ENCODE data around the gene HID1. TPM values are rescaled to one million over a fixed set of nuclear protein-coding genes. Genes with fewer than 3 reads are reported as not detected.

HID1 gene
- total and polyA plus RNA-seq, 2 experiments from 2014 or later = 8.7 to 10.9 TPM

GRCh38 chr17:74954115-74954514 lies 18.4 kb downstream of the HID1 start (continued):
- TF ChIP-seq REST (IDR thresholded peaks at IDR 0.05; ENCODE audit: unreplicated experiment) (no peak), ZNF331 (CRISPR knock-in tag; IDR thresholded peaks at IDR 0.05; ENCODE audit: low read depth) (no peak), NANOG (IDR thresholded peaks at IDR 0.05; ENCODE audit: borderline replicate concordance) (no peak), CREB1 (CRISPR knock-in tag; IDR thresholded peaks at IDR 0.05; ENCODE audit: low read depth) (no peak), JUNB (IDR thresholded peaks at IDR 0.05; ENCODE audit: unreplicated experiment) (no peak), ETS1 (IDR thresholded peaks at IDR 0.05) (no peak), STAT1 (IDR thresholded peaks at IDR 0.05; ENCODE audit: unreplicated experiment) (no peak)

- H3K79me2 ChIP-seq (replicated peaks; ENCODE audit: insufficient read depth) = no peaks in the 10 kb centered on the region
- H3K4me3 ChIP-seq = no peak overlapping the region
- Mint-ChIP-seq H3K4me3 (no peak overlapping the region), H3K27ac (no peak overlapping the region), H3K9me3 (no peaks in the 10 kb centered on the region), H3K27me3 (ENCODE audit: insufficient read depth, low read depth, poor library complexity) (peaks cover 11% of the 10 kb centered on the region), H3K4me1 (peaks cover 9% of the 10 kb centered on the region; the same call in 2 of the 3 replicates), H3K36me3 (ENCODE audit: low read depth) (no peaks in the 10 kb centered on the region)
- H2AFZ ChIP-seq = no peak overlapping the region
- ATAC-seq (no peak), DNase-seq (ENCODE audit: low spot score) (no peak)
- no peaks in the 10 kb centered on the region for H3K27me3 ChIP-seq (ENCODE audit: insufficient read depth)
- H4K20me1 ChIP-seq (replicated peaks; ENCODE audit: insufficient read depth) = no peaks in the 10 kb centered on the region
- no peak overlapping the region for H3K4me2 ChIP-seq
- no peak overlapping the region for H3K27ac ChIP-seq (ENCODE audit: low read depth)
- H3K4me1 ChIP-seq (ENCODE audit: insufficient read depth) = peaks cover 5% of the 10 kb centered on the region; the same call in 1 of the 2 replicates
- no peaks in the 10 kb centered on the region for H3F3A ChIP-seq (replicated peaks; ENCODE audit: low read depth)
- H3K36me3 ChIP-seq (ENCODE audit: insufficient read depth) = no peaks in the 10 kb centered on the region
- no peaks in the 10 kb centered on the region for H3K9me2 ChIP-seq (ENCODE audit: insufficient read depth)
- TF ChIP-seq CREB1 (CRISPR knock-in tag; IDR thresholded peaks at IDR 0.05; ENCODE audit: low read depth) = no peak
- TF ChIP-seq ZNF114 (CRISPR knock-in tag; IDR thresholded peaks at IDR 0.05) = no peak
- no peak for TF ChIP-seq ZNF462 (CRISPR knock-in tag; IDR thresholded peaks at IDR 0.05)
- TF ChIP-seq ZNF331 (CRISPR knock-in tag; IDR thresholded peaks at IDR 0.05; ENCODE audit: low read depth) = no peak
- TF ChIP-seq NANOG (IDR thresholded peaks at IDR 0.05; ENCODE audit: borderline replicate concordance) = no peak
- no peak for TF ChIP-seq STAT1 (IDR thresholded peaks at IDR 0.05; ENCODE audit: unreplicated experiment)
- TF ChIP-seq ETS1 (IDR thresholded peaks at IDR 0.05) = no peak
These were observed 19.3 kb downstream of the HID1 start for GRCh38 chr17:74953134-74953687.

All from GM23338 (cell line).